GM12865 (cell line): ENCODE results near the gene NUFIP2.
A peak's percentile ranks its signal among the peaks of the same experiment; 100 is the strongest.
"Not testable (repeated sequence)": the region's sequence is repeated elsewhere in the genome, so short reads cannot be mapped to it uniquely, and the experiment has no call there.

ENCODE experiments used
- DNase-seq: peaks from one replicate; pipeline ENCODE4 v3.0.0; 2010; ENCODE audit warnings: low read depth
- H3K4me3 ChIP-seq: 2 replicates; pipeline ENCODE4 v1.5.1; 2011; ENCODE audit warnings: mild to moderate bottlenecking, low read depth, low read length, control low read depth
- CTCF ChIP-seq: IDR thresholded peaks from 2 replicates; pipeline ENCODE4 v1.5.1; 2011; ENCODE audit warnings: low read length, control low read depth, low read depth, inconsistent platforms; ENCODE audit not compliant: insufficient read depth; ENCODE audit errors: missing control alignments

Gene NUFIP2, protein sequence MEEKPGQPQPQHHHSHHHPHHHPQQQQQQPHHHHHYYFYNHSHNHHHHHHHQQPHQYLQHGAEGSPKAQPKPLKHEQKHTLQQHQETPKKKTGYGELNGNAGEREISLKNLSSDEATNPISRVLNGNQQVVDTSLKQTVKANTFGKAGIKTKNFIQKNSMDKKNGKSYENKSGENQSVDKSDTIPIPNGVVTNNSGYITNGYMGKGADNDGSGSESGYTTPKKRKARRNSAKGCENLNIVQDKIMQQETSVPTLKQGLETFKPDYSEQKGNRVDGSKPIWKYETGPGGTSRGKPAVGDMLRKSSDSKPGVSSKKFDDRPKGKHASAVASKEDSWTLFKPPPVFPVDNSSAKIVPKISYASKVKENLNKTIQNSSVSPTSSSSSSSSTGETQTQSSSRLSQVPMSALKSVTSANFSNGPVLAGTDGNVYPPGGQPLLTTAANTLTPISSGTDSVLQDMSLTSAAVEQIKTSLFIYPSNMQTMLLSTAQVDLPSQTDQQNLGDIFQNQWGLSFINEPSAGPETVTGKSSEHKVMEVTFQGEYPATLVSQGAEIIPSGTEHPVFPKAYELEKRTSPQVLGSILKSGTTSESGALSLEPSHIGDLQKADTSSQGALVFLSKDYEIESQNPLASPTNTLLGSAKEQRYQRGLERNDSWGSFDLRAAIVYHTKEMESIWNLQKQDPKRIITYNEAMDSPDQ

GRCh38 chr17:29293890-29294579 is at the start of gene NUFIP2:
TSS of gene NUFIP2 (minus strand) at chr17:29294148. CDS start at chr17:29294059, 89 bp downstream.
- H3K4me3 ChIP-seq: peak within 1 kb of the TSS; percentile 95
- peak; percentile 99 for DNase-seq
- TF ChIP-seq CTCF: peak; percentile 1

DNA sequence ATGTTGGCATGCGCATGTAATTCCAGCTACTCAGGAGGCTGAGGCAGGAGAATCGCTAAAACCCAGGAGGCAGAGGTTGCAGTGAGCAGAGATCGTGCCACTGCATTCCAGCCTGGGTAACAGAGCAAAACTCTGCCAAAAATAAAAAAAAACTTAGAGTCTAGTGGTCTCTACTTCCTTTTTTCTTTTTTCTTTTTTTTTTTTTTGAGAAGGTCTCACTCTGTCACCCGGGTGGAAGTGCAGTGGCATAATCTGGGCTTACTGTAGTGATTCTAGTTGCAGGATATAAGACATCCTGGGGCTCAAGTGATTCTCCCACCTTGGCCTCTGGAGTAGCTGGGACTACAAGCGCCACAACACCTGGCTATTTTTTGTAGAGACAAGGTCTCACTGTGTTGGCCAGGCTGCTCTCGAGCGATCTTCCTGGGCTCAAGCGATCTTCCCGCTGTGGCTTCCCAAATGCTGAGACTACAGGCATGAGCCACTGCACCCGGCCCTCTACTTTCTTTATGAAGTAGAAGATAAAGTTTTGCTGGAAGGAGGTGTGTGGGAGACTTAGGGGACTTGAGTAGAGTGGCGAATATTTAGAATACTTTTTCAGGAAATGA is 48.3 kb upstream of the NUFIP2 start:
- H3K4me3 ChIP-seq: no peak overlapping the region
- TF ChIP-seq CTCF: no peak
- DNase-seq: no peak

DNA sequence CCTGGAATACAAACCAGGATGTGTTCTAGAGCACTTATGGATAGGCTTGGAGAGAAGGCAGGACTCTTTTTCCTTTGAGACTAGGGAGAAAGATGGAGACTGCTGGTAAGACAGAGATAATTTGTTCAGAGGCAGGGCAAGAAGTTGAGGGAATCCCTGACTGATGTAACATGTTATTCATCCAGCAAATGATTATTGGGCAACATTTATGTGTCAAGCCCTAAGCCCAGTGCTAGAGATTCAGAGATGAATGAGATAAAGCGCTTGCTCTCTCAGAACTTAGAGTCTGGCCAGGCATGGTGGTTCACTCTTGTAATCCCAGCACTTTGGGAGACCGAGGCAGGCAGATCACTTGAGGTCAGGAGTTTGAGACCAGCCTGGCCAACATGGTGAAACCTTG is 47.8 kb upstream of the NUFIP2 start:
- no peak for DNase-seq
- TF ChIP-seq CTCF: no peak
- H3K4me3 ChIP-seq: no peak overlapping the region

DNA sequence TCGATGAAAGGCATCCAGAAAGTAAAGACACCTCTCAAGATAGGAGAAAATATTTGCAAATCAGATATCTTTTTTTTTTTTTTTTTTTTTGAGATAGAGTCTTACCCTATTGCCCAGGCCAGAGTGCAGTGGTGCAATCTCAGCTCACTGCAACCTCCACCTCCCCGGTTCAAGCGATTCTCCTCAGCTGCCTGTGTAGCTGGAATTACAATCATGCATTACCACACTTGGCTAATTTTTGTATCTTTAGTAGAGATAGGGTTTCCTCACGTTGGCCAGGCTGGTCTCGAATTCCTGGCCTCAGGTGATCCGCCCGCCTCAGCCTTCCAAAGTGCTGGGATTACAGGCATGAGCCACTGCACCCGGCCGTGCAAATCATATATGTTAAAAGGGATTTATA is 45.1 kb upstream of the NUFIP2 start:
- not testable (repeated sequence) for H3K4me3 ChIP-seq, DNase-seq

GRCh38 chr17:29331708-29332085 is 37.7 kb upstream of the NUFIP2 start:
- no peak for DNase-seq
- TF ChIP-seq CTCF: no peak
- no peak overlapping the region for H3K4me3 ChIP-seq

GRCh38 chr17:29331075-29331707 is 37.2 kb upstream of the NUFIP2 start:
- H3K4me3 ChIP-seq: no peak overlapping the region

More at GRCh38 chr17:29331075-29331707, 37.2 kb upstream of the NUFIP2 start:
- no peak for DNase-seq
- TF ChIP-seq CTCF: no peak
